Fibroblast of skin of right quadriceps (primary cell): ENCODE results near the gene BRD7.

ENCODE experiments used
- DNase-seq: peaks from one replicate; pipeline ENCODE4 v3.0.0-alpha.2; 2013

The BRD7 gene

GRCh38 chr16:50368410-50369132 is at the start of gene BRD7:
BRD7 (minus strand) TSS chr16:50368988; CDS start chr16:50368774, 214 bp downstream.
- peak; percentile 71 for DNase-seq

DNA sequence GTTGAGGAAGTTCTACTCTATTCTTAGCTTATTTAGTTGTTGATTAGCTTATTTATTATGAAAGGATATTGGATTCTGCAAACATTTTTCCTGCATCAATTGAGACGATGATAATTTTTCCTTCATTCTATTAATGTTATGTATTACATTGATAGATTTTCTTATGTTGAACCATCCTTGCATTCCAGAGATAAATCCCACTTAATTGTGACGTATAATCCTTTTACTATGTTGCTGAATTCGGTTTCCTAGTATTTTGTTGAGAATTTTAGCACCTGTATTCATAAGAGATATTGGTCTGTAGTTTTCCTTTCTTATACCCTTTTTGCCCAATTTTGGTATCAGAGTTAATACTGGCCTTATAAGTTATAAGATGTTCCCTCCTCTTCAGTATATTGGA is 47.6 kb upstream of the BRD7 start:
- DNase-seq = no peak

GRCh38 chr16:50414152-50414551 is 45.4 kb upstream of the BRD7 start:
- no peak for DNase-seq

DNA sequence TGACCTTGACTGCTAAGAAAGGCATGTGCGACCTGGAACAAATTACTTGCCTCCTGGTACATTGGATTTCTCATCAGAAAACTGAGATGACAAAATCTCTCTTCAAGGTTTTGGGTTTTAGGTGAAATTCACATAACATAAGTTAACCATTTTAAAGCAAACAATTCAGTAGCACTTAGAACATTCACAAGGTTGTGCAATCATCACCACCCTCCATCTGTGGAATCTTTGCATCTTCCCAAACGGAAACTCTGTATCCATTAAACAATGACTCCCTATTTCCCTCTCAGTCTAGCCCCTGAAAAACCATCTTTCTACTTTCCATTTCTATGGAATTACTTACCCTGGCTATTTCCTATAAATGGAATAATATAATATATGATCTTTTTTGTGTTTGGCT is 42.2 kb upstream of the BRD7 start:
- no peak for DNase-seq

- DNase-seq = no peak
These were observed 39.3 kb upstream of the BRD7 start for GRCh38 chr16:50408001-50408561.

GRCh38 chr16:50407351-50407750 is 38.6 kb upstream of the BRD7 start:
- no peak for DNase-seq

GRCh38 chr16:50403491-50403890 is 34.7 kb upstream of the BRD7 start:
- DNase-seq = no peak

GRCh38 chr16:50402298-50402895 is 33.6 kb upstream of the BRD7 start:
- no peak for DNase-seq

DNA sequence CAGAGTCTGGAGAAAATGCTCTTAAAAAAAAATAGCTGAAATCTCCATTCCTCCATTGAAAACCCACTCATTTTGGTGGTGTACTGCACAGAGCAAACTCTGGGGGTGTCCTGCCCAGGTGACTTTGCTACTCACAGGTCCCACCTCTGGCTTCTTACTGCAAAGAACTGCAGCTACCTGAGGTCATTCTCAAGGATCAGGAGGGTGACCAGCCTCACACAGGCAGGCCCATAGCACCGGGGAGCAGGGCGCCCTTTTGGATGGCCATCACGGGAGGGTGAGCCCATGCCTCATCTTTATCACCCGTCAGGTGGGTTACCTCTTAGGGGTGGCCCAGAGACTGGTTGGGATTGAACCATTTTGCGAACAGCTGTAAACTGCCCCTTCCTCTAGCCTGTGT is 32.6 kb upstream of the BRD7 start:
- no peak for DNase-seq

DNA sequence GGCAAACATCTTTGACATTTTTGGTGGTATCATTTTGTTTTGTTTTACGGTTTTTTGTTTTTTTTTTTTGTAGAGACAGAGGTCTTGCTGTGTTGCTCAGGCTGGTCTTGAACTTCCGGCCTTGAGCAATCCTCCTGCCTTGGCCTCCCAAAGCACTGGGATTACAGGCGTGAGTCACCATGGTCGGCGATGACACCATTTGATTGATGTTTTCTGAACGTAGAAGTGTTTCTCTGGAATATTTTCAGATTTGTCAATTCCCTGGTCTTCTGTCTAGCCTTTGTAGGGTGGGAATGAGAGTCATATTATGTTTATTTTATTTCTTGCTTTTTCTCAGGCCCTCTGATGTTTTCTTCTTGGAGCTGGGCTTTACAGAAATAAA is 32.2 kb upstream of the BRD7 start:
- DNase-seq = no peak

DNA sequence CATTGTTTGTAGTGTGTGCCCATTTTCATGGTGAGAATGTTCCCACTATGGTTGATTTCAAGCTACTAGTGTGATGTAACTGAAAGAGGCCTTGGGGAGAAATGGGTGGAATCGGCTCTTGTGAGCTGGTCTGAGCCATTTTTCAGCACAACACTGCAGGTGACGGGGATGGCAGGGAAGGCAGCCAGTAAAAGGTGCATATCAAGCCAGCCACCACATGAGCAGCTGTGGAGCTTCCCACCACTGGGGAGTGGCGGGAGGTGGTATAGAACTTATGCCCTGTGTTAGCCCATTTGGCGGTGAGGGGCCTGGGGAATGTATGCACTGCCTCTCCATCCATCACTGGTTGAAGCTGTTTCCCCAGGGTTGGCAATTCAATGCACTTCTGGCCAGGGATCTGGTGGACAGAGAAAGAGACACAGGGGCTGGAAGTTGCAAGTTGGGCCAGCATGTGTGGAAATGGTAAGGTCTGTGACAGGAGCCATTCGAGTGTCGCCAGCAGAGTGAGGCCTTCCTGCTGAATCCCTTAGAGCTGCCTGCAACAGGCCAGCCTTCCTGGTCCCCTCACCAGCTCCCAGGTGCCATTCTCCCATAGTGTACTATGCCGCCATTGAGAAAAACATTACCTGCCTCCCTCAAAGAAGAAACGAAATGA is 31.7 kb upstream of the BRD7 start:
- no peak for DNase-seq

- no peak for DNase-seq
These were observed 30.6 kb upstream of the BRD7 start for GRCh38 chr16:50399411-50399810.

- DNase-seq = no peak
These were observed 29.5 kb upstream of the BRD7 start for GRCh38 chr16:50398336-50398735.

DNA sequence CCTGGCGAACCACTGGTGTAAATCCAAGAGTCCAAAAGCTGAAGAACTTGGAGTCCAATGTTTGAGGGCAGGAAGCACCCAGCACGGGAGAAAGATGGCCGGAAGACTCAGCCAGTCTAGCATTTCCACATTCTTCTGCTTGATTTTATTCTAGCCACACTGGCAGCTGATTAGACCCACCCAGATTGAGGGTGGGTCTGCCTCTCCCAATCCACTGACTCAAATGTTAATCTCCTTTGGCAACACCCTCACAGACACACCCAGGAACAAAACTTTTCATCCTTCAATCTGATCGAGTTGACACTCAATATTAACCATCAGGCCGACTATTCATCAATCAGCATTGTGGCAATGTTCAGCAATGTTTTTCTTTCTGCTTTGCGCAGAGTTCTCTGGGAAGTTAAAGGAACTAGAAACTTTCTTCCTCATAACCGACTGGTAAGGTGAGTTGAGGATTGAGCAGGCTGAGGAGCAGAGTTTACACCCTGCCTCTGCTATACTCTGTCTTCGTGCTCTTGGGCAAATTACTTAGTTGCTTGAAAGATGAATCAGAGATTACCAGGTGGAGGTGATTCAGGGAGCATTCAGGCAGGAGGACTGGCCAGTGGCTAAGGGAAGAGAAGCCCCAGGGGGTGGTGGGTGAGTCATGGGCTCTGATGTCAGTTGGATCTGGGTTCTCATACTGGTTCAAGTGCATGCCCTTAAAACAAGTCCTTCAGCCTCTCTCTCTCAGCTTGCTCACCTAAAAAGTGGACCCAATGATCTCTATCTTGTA is 28.2 kb upstream of the BRD7 start:
- DNase-seq = peak; percentile 39

- DNase-seq = no peak
These were observed 27.2 kb upstream of the BRD7 start for GRCh38 chr16:50395763-50396710.

GRCh38 chr16:50393858-50394802 is 25.3 kb upstream of the BRD7 start:
- DNase-seq = no peak

GRCh38 chr16:50393416-50393815 is 24.6 kb upstream of the BRD7 start:
- DNase-seq = no peak

GRCh38 chr16:50390914-50391716 is 22.3 kb upstream of the BRD7 start:
- no peak for DNase-seq

DNA sequence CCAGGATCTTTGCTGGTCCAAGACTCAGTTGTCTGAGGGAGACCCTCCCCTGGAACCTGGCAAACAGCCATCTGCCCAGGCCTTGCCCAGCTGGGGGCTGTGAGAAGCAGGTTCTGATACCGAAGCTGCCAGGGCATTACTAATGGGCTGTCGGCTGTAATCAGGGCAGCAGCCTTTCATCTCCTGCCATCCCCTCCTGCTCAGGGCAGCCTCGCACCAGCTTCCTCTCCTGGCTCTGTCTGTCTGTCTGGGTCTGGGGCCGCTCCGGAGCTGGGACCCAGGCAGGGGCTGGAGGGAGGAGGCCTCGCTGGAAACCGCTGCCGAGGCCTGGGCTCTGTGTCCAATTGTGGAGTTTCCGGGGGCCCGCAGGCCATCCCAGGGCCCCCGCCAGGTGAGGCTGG is 21.6 kb upstream of the BRD7 start:
- no peak for DNase-seq

DNA sequence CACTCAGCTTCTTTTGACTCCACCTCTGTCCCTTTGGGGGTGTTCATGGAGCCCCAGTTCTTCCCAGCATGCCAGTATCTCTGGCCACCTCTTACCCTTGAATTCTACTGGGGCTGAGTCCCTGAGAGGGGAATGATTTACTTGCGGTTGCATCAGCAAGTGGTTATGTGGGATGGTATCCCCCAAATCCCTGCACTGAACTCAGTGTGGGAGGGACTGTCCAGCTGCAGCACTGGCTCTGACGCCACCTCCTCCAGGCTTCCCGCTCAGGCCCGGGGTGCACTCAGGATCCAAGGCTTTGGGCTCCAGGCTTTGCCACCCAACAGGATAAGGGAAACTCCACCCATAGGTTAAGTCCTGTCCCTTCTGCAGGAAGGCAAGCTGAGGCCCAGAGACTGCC is 21.1 kb upstream of the BRD7 start:
- no peak for DNase-seq
